DOHH2 (cell line): ENCODE data around the gene AKAP17A.

ENCODE experiments used
- H3F3A ChIP-seq: fragments of 200-600 bp; sonication (generic), shearing (Covaris generic); 2 replicates; pipeline ENCODE4 v1.6.0; 2016; ENCODE audit warnings: antibody characterized with exemption, mild to moderate bottlenecking; ENCODE audit not compliant: control insufficient read depth, insufficient read depth
- H3K27ac ChIP-seq: fragments of 200-600 bp; sonication (generic); 2 replicates; pipeline ENCODE4 v1.5.1; 2014; ENCODE audit warnings: low read depth, mild to moderate bottlenecking, low read length, moderate library complexity
- H3K27me3 ChIP-seq: fragments of 200-600 bp; sonication (generic); 2 replicates; pipeline ENCODE4 v1.6.1; 2014; ENCODE audit warnings: mild to moderate bottlenecking, low read length, mixed read lengths; ENCODE audit not compliant: control insufficient read depth
- H3K36me3 ChIP-seq: fragments of 200-600 bp; sonication (generic); 2 replicates; pipeline ENCODE4 v1.6.1; 2014; ENCODE audit warnings: mild to moderate bottlenecking, low read length, moderate library complexity, mixed read lengths; ENCODE audit not compliant: control insufficient read depth
- H3K4me1 ChIP-seq: fragments of 200-600 bp; sonication (generic); 2 replicates; pipeline ENCODE4 v1.6.1; 2014; ENCODE audit warnings: mild to moderate bottlenecking, low read length, mixed read lengths; ENCODE audit not compliant: control insufficient read depth
- H3K4me2 ChIP-seq: fragments of 200-600 bp; sonication (generic); 2 replicates; pipeline ENCODE4 v1.6.0; 2014; ENCODE audit warnings: mild to moderate bottlenecking, low read length, moderate library complexity
- H3K4me3 ChIP-seq: fragments of 200-600 bp; sonication (generic); 2 replicates; pipeline ENCODE4 v1.5.1; 2014; ENCODE audit warnings: mild to moderate bottlenecking, low read length, mixed read lengths
- H3K79me2 ChIP-seq: fragments of 200-600 bp; sonication (generic); 2 replicates; pipeline ENCODE4 v1.6.1; 2014; ENCODE audit warnings: mild to moderate bottlenecking, low read length, mixed read lengths; ENCODE audit not compliant: control insufficient read depth
- H3K9me2 ChIP-seq: fragments of 200-600 bp; sonication (generic); replicated peaks from 2 replicates; pipeline ENCODE4 v1.6.1; 2014; ENCODE audit warnings: mild to moderate bottlenecking, low read length, mixed read lengths; ENCODE audit not compliant: control insufficient read depth
- H3K9me3 ChIP-seq: fragments of 200-600 bp; sonication (generic); 2 replicates; pipeline ENCODE4 v1.6.1; 2014; ENCODE audit warnings: antibody characterized with exemption, low read length, mixed read lengths; ENCODE audit not compliant: control insufficient read depth, insufficient read depth
- H4K20me1 ChIP-seq: fragments of 200-600 bp; sonication (generic); 2 replicates; pipeline ENCODE4 v1.6.0; 2014; ENCODE audit warnings: low read depth, mild to moderate bottlenecking, antibody characterized with exemption, low read length, moderate library complexity; ENCODE audit not compliant: control insufficient read depth, insufficient read depth
- EZH2phosphoT487 ChIP-seq: fragments of 200-600 bp; sonication (generic); IDR thresholded peaks from 2 replicates; pipeline ENCODE4 v1.6.1; 2017; ENCODE audit warnings: borderline replicate concordance, mild to moderate bottlenecking, antibody characterized with exemption, low read length, moderate library complexity, mixed read lengths
- TF ChIP-seq, protein P1 (sequence below): fragments of 200-600 bp; sonication (generic); IDR thresholded peaks from one replicate; pipeline ENCODE4 v1.5.1; 2014; ENCODE audit warnings: antibody characterized with exemption, mild to moderate bottlenecking, low read depth, low read length; ENCODE audit not compliant: poor library complexity, severe bottlenecking

Gene AKAP17A

DNA sequence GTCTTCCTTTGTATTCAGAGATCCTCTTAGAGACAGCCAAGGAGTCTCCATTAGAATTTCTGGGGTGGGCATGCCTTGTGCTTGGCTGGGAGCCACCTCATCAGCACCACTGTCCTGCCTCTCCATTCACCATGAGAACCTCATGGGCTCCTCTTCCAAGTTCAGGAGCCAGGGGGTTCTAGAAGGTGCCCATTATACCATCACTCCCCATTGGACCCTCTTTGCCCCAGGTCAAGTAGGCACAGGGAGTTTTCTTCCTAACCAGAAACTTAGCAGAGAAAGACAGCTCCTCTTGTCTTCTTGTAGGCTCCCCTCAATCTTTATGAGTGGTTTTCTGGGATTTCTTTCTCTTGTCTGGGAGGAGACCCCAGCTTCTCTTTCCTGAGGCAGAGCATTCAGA, 54.6 kb downstream of the AKAP17A start:
- H3K79me2 ChIP-seq, result no peaks in the 10 kb centered on the region
- no peaks in the 10 kb centered on the region for H3F3A ChIP-seq
- TF ChIP-seq, protein P1, sequence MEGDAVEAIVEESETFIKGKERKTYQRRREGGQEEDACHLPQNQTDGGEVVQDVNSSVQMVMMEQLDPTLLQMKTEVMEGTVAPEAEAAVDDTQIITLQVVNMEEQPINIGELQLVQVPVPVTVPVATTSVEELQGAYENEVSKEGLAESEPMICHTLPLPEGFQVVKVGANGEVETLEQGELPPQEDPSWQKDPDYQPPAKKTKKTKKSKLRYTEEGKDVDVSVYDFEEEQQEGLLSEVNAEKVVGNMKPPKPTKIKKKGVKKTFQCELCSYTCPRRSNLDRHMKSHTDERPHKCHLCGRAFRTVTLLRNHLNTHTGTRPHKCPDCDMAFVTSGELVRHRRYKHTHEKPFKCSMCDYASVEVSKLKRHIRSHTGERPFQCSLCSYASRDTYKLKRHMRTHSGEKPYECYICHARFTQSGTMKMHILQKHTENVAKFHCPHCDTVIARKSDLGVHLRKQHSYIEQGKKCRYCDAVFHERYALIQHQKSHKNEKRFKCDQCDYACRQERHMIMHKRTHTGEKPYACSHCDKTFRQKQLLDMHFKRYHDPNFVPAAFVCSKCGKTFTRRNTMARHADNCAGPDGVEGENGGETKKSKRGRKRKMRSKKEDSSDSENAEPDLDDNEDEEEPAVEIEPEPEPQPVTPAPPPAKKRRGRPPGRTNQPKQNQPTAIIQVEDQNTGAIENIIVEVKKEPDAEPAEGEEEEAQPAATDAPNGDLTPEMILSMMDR, result no peak
- TF ChIP-seq EZH2phosphoT487, result no peak
- H3K36me3 ChIP-seq, result no peaks in the 10 kb centered on the region
- no peak overlapping the region for H3K4me3 ChIP-seq
- H3K4me1 ChIP-seq, result peaks cover 3% of the 10 kb centered on the region
- H3K9me3 ChIP-seq, result peaks cover 8% of the 10 kb centered on the region; the same call in 1 of the 2 replicates
- peaks cover 22% of the 10 kb centered on the region for H3K27me3 ChIP-seq
- H3K4me2 ChIP-seq, result no peak overlapping the region
- H3K27ac ChIP-seq, result no peak overlapping the region
- no peaks in the 10 kb centered on the region for H4K20me1 ChIP-seq
- no peaks in the 10 kb centered on the region for H3K9me2 ChIP-seq

DNA sequence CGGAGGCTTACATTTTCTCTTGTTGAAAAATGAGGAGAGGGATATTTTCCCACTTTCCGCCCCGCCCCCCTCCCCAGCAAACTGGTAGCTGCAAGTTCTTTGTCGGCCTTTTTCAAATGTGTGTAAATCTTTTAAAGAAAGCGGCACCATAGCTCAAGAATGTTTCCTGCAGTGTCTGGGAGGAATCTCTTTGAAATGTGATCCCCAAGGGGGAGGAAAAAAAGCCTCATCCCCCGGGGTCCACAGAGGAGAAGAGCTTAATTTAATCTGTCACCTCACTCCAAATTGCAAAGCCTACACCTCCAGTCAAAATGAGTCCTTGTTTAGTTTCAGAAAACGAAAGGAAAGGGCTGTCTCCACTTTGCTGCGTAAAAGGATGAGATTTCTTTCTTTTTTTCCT, 58.2 kb downstream of the AKAP17A start:
- Histone ChIP-seq H4K20me1 (no peaks in the 10 kb centered on the region), H3K4me1 (peaks cover 9% of the 10 kb centered on the region), H3K27ac (no peak overlapping the region), H3K79me2 (no peaks in the 10 kb centered on the region), H3K9me3 (peaks cover 8% of the 10 kb centered on the region; the same call in 1 of the 2 replicates), H3K9me2 (no peaks in the 10 kb centered on the region), H3K27me3 (peaks cover 7% of the 10 kb centered on the region; the same call in 1 of the 2 replicates), H3K4me3 (no peak overlapping the region), H3F3A (no peaks in the 10 kb centered on the region; the same call in 1 of the 2 replicates), H3K4me2 (no peak overlapping the region), H3K36me3 (no peaks in the 10 kb centered on the region)
- no peak for TF ChIP-seq EZH2phosphoT487
- TF ChIP-seq, protein P1, result no peak
